HL-60 (cell line): Measurements from ENCODE around the gene ZNF365.

Experiments used
- GABPA ChIP-seq: IDR thresholded peaks from 2 replicates; pipeline ENCODE4 v1.6.1; 2012; ENCODE audit warnings: low read depth
- POLR2AphosphoS5 ChIP-seq: IDR thresholded peaks from 2 replicates; pipeline ENCODE4 v1.6.1; 2012; ENCODE audit warnings: low read depth
- REST ChIP-seq: IDR thresholded peaks from 2 replicates; pipeline ENCODE4 v1.6.1; 2012; ENCODE audit warnings: low read depth; ENCODE audit not compliant: insufficient replicate concordance
- TF ChIP-seq, protein P1 (sequence below): IDR thresholded peaks from one replicate; pipeline ENCODE4 v1.5.1; 2011; ENCODE audit warnings: low read length, control low read depth, inconsistent platforms; ENCODE audit not compliant: insufficient read depth

- TF ChIP-seq, protein P1, sequence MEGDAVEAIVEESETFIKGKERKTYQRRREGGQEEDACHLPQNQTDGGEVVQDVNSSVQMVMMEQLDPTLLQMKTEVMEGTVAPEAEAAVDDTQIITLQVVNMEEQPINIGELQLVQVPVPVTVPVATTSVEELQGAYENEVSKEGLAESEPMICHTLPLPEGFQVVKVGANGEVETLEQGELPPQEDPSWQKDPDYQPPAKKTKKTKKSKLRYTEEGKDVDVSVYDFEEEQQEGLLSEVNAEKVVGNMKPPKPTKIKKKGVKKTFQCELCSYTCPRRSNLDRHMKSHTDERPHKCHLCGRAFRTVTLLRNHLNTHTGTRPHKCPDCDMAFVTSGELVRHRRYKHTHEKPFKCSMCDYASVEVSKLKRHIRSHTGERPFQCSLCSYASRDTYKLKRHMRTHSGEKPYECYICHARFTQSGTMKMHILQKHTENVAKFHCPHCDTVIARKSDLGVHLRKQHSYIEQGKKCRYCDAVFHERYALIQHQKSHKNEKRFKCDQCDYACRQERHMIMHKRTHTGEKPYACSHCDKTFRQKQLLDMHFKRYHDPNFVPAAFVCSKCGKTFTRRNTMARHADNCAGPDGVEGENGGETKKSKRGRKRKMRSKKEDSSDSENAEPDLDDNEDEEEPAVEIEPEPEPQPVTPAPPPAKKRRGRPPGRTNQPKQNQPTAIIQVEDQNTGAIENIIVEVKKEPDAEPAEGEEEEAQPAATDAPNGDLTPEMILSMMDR = no peak
- TF ChIP-seq POLR2AphosphoS5 (no peak), REST (no peak), GABPA (no peak)
These were observed 20.4 kb downstream of the ZNF365 start for GRCh38 chr10:62394556-62395018.
